Mesenchymal stem cell (in vitro differentiated cells and primary cell): Measurements from ENCODE around the gene C11orf68.

Experiments used
- DNase-seq: peaks from one replicate; pipeline ENCODE4 v3.0.0-alpha.2; 2013
- H2AFZ ChIP-seq: one replicate; pipeline ENCODE4 v1.6.1; 2013; ENCODE audit warnings: low read depth, mild to moderate bottlenecking, control low read depth, inconsistent platforms, low read length, moderate library complexity
- H2AK5ac ChIP-seq: 2 replicates; pipeline ENCODE4 v1.6.1; 2013; ENCODE audit warnings: low read length, moderate library complexity, mild to moderate bottlenecking, inconsistent platforms; ENCODE audit not compliant: severe bottlenecking
- H2BK120ac ChIP-seq: one replicate; pipeline ENCODE4 v1.6.1; 2013; ENCODE audit warnings: low read depth, mild to moderate bottlenecking, inconsistent platforms, low read length, moderate library complexity
- H2BK12ac ChIP-seq, 2 experiments: one replicate each; pipeline ENCODE4 v1.6.1; 2013; ENCODE audit warnings: inconsistent platforms in 2 of 2, low read length in 2 of 2, mild to moderate bottlenecking in 2 of 2, moderate library complexity in 2 of 2, control low read depth in 1 of 2
- H2BK15ac ChIP-seq: one replicate; pipeline ENCODE4 v1.6.1; 2013; ENCODE audit warnings: mild to moderate bottlenecking, low read depth, inconsistent platforms; ENCODE audit not compliant: poor library complexity, severe bottlenecking
- H2BK5ac ChIP-seq: 2 replicates; pipeline ENCODE4 v1.6.1; 2013; ENCODE audit warnings: low read depth, mild to moderate bottlenecking, low read length, control low read depth, inconsistent platforms; ENCODE audit not compliant: poor library complexity, severe bottlenecking
- H3K14ac ChIP-seq, 2 experiments: one replicate each; pipeline ENCODE4 v1.6.1; 2013; ENCODE audit warnings: inconsistent platforms in 2 of 2, low read length in 2 of 2, control low read depth in 1 of 2, mild to moderate bottlenecking in 1 of 2, moderate library complexity in 1 of 2
- H3K18ac ChIP-seq, 2 experiments: one replicate each; pipeline ENCODE4 v1.6.1; 2013; ENCODE audit warnings: inconsistent platforms in 2 of 2, low read length in 2 of 2, control low read depth in 1 of 2, low read depth in 1 of 2, mild to moderate bottlenecking in 1 of 2
- H3K23ac ChIP-seq, 2 experiments: one replicate each; pipeline ENCODE4 v1.6.1; 2013; ENCODE audit warnings: inconsistent platforms in 2 of 2, low read length in 2 of 2, mild to moderate bottlenecking in 2 of 2, moderate library complexity in 2 of 2, control low read depth in 1 of 2
- H3K27ac ChIP-seq: 2 replicates; pipeline ENCODE4 v1.5.1; 2013; ENCODE audit warnings: mild to moderate bottlenecking, moderate library complexity, low read length, control low read depth, inconsistent platforms; ENCODE audit not compliant: poor library complexity, severe bottlenecking
- H3K27me3 ChIP-seq, 2 experiments: 2 replicates each; pipeline versions ENCODE4 v1.6.1 to v1.7.0; 2013; ENCODE audit warnings: low read length in 2 of 2, mild to moderate bottlenecking in 2 of 2, moderate library complexity in 2 of 2, control low read depth in 1 of 2, inconsistent platforms in 1 of 2; ENCODE audit not compliant: control insufficient read depth in 1 of 2, insufficient read depth in 1 of 2
- H3K36me3 ChIP-seq, 2 experiments: 2 replicates each; pipeline versions ENCODE4 v1.6.1 to v1.7.0; 2013; ENCODE audit warnings: low read length in 2 of 2, control low read depth in 1 of 2, inconsistent platforms in 1 of 2, low read depth in 1 of 2, mild to moderate bottlenecking in 1 of 2; ENCODE audit not compliant: insufficient read depth in 2 of 2, control insufficient read depth in 1 of 2
- H3K4ac ChIP-seq, 2 experiments: one replicate each; pipeline ENCODE4 v1.6.1; 2013; ENCODE audit warnings: inconsistent platforms in 2 of 2, low read length in 2 of 2, mild to moderate bottlenecking in 2 of 2, moderate library complexity in 2 of 2, control low read depth in 1 of 2, low read depth in 1 of 2
- H3K4me1 ChIP-seq: 2 replicates; pipeline ENCODE4 v1.6.1; 2013; ENCODE audit warnings: low read depth, low read length, control low read depth; ENCODE audit not compliant: control insufficient read depth, insufficient read depth
- H3K4me2 ChIP-seq: 2 replicates; pipeline ENCODE4 v1.6.1; 2013; ENCODE audit warnings: low read length, mild to moderate bottlenecking, inconsistent platforms; ENCODE audit not compliant: poor library complexity, severe bottlenecking
- H3K4me3 ChIP-seq, 2 experiments: 2 replicates each; pipeline versions ENCODE4 v1.5.1 to v1.7.0; 2013; ENCODE audit warnings: low read length in 2 of 2, mild to moderate bottlenecking in 2 of 2, control low read depth in 1 of 2, low read depth in 1 of 2; ENCODE audit not compliant: insufficient read depth in 1 of 2
- H3K79me1 ChIP-seq: replicated peaks from 2 replicates; pipeline ENCODE4 v1.6.1; 2013; ENCODE audit warnings: mild to moderate bottlenecking, control low read depth, low read length, inconsistent platforms; ENCODE audit not compliant: poor library complexity, severe bottlenecking
- H3K9ac ChIP-seq: 2 replicates; pipeline ENCODE4 v1.7.0; 2013; ENCODE audit warnings: mild to moderate bottlenecking, low read length, moderate library complexity
- H3K9me3 ChIP-seq: 2 replicates; pipeline ENCODE4 v1.7.0; 2013; ENCODE audit warnings: mild to moderate bottlenecking, low read length; ENCODE audit not compliant: control insufficient read depth
- H4K8ac ChIP-seq: one replicate; pipeline ENCODE4 v1.6.1; 2013; ENCODE audit warnings: inconsistent platforms, mild to moderate bottlenecking, low read length, moderate library complexity
- H4K91ac ChIP-seq: one replicate; pipeline ENCODE4 v1.6.1; 2013; ENCODE audit warnings: mild to moderate bottlenecking, low read length, inconsistent platforms
- WGBS: methylation state at CpG from one replicate; pipeline ENCODE4 v1.1.7; 2013; ENCODE audit warnings: mixed read lengths; 5-methylcytosine and 5-hydroxymethylcytosine counted together

Gene C11orf68

GRCh38 chr11:65867284-65868071 lies 51.4 kb downstream of the C11orf68 start:
- H3K36me3 ChIP-seq = peaks cover 82 to 87% of the 10 kb centered on the region in 2 experiments
- no peak overlapping the region for H2BK120ac ChIP-seq
- H2BK12ac ChIP-seq = no peak overlapping the region
- H3K79me1 ChIP-seq = peaks cover 20% of the 10 kb centered on the region
- no peak overlapping the region for H3K4ac ChIP-seq
- no peak overlapping the region for H3K14ac ChIP-seq
- no peak overlapping the region for H3K4me2 ChIP-seq
- H3K9ac ChIP-seq = no peak overlapping the region
- no peak overlapping the region for H2AFZ ChIP-seq
- no peak overlapping the region for H3K18ac ChIP-seq
- H3K4me3 ChIP-seq = no peak overlapping the region
- H4K91ac ChIP-seq = no peak overlapping the region
- H2BK5ac ChIP-seq = no peak overlapping the region
- no peaks in the 10 kb centered on the region for H3K9me3 ChIP-seq
- H2AK5ac ChIP-seq = no peak overlapping the region
- H2BK15ac ChIP-seq = no peak overlapping the region
- peaks cover 50% of the 10 kb centered on the region for H3K4me1 ChIP-seq
- no peaks in the 10 kb centered on the region for H3K27me3 ChIP-seq
- H3K23ac ChIP-seq = no peak overlapping the region
- WGBS = 59% methylated on average over 28 of the region's 29 CpGs
- no peak overlapping the region for H3K27ac ChIP-seq
- H4K8ac ChIP-seq = no peak overlapping the region
- DNase-seq = no peak
